ENCODE data around the gene SLC26A9. TPM values are rescaled to one million over a fixed set of nuclear protein-coding genes. Genes with fewer than 3 reads are reported as not detected.
A peak's percentile ranks its signal among the peaks of the same experiment; 100 is the strongest.

Gene SLC26A9, protein sequence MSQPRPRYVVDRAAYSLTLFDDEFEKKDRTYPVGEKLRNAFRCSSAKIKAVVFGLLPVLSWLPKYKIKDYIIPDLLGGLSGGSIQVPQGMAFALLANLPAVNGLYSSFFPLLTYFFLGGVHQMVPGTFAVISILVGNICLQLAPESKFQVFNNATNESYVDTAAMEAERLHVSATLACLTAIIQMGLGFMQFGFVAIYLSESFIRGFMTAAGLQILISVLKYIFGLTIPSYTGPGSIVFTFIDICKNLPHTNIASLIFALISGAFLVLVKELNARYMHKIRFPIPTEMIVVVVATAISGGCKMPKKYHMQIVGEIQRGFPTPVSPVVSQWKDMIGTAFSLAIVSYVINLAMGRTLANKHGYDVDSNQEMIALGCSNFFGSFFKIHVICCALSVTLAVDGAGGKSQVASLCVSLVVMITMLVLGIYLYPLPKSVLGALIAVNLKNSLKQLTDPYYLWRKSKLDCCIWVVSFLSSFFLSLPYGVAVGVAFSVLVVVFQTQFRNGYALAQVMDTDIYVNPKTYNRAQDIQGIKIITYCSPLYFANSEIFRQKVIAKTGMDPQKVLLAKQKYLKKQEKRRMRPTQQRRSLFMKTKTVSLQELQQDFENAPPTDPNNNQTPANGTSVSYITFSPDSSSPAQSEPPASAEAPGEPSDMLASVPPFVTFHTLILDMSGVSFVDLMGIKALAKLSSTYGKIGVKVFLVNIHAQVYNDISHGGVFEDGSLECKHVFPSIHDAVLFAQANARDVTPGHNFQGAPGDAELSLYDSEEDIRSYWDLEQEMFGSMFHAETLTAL
- not detected in 2 replicates for total RNA-seq (2014; rRNA removed; shearing (Covaris generic))
- polyA plus RNA-seq (2015; cell fraction: cytosol; rRNA removed): not detected in 2 replicates
- polyA plus RNA-seq (2015; cell fraction: nucleus; rRNA removed): not detected in 2 replicates

DNA sequence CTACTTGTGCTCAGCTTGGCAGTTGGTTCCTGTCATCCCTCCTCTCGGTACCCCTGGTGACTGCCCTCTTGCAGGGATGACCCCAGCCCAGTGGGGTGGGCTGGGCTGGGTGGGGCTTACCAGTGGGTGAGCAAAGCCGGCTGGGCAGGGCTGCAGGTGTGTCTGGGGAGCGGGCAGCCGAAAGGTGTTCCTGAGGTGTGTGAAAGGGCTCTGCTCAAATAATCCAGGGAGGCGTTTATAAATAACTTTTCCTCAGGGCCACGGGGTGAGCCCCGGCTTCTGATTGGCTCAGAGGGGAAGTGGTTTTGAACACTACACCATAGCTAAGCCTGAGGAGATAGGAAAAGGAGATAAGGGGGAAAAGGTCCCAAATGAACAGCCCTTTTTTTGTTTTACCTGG, at the start of gene SLC26A9:
TSS of gene SLC26A9 (minus strand) at position 212 of the 400 bp plus-strand sequence. CDS start 7,636 bp downstream, outside the sequence.
- DNase-seq (ENCODE audit: low read depth, low spot score): no peak
- in situ Hi-C loops (cut with HindIII; ENCODE audit: low pct_unique_long_range_greater_than_20kb, low sequenced_read_pairs): no loop called here

DNA sequence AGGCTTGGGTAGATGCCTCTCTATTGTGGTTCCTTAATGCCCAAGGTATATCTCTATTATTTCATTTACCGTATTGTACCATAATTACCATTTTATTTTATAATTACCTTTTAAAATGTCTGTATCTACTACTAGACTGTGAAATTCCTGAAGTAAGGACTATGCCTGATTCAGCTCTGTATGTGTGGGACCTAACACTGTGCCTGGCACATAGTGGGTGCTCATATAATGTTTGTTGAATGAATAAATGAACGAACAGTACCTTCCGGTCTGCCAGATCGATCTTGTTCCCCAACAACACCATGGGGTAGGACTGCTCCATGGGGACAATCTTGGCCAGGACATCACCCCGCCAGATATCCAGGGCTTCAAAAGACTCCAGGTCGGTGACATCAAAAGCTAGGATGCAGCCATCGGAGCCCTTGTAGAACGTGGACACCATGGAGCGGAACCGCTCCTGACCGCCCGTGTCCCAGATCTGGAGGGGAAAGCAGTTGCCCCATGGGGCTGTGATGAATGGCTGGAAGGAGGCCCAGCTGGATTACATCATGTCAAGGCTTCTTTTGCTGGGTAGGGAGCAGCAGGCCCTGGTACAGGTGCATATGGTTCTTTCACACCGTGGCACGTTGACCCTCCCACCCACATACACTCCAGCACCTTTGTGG, 49.1 kb upstream of the SLC26A9 start:
- no peak for DNase-seq (ENCODE audit: low read depth, low spot score)
- in situ Hi-C loops (cut with HindIII; ENCODE audit: low pct_unique_long_range_greater_than_20kb, low sequenced_read_pairs): no loop called here

DNA sequence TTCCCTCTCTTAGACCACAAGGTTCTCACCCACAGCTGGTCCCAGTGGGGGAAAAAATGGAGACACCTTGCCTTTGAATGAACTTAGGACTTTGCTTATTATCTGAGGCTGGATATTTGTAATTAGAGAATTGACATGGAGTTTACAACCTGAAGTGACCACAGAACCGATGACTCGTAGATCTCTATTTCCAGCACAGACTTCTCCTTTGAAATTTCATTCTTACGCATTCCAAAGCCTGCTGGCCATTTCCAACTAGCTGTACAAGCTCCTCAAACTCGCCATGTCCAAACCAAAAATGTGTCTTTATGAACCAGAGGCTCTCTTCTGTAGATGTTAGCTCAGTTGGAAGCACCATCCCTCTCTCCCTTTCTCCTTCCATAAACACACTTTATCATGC, 48.0 kb upstream of the SLC26A9 start:
- in situ Hi-C loops (cut with HindIII; ENCODE audit: low pct_unique_long_range_greater_than_20kb, low sequenced_read_pairs): no loop called here
- no peak for DNase-seq (ENCODE audit: low read depth, low spot score)

DNA sequence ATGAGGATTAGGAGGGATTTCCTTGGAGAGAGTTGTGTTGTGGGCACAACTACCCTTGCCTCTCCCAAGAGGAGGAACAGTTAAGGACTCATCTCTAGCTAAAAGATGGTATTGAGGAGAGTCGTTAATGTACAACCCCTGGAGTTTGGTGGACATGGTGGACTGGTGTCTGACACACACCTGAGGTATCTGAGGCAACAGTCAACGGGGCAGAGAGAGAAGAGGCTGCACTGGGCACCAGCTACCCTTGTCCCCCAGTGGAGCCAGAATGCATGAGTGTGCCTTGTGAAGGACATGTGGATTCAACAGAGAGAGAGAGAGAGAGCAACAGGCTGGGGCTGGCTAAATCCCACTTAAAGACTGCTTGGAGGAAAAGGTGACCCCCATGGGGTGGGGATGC, 47.0 kb upstream of the SLC26A9 start:
- in situ Hi-C loops (cut with HindIII; ENCODE audit: low pct_unique_long_range_greater_than_20kb, low sequenced_read_pairs): no loop called here
- no peak for DNase-seq (ENCODE audit: low read depth, low spot score)

DNA sequence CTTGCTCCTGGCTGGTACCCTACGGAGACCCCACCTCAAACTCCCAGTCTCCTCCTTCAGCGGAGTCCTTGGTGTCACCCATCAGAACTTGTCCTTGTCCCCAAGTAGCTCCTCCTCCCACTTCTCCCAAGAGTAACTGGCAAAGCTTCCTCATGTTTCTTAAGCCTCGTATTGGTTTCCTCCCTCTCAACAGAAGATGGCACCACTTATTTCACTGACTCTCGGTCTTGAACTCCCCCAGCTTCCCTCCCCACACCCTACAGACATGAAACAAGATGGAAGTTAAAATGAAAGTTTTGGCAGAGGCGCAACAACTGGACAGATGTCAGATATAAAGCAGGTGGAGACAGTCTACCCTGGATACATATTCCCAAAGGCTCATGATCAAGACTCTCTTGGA, 46.5 kb upstream of the SLC26A9 start:
- no peak for DNase-seq (ENCODE audit: low read depth, low spot score)
- in situ Hi-C loops (cut with HindIII; ENCODE audit: low pct_unique_long_range_greater_than_20kb, low sequenced_read_pairs): no loop called here

DNA sequence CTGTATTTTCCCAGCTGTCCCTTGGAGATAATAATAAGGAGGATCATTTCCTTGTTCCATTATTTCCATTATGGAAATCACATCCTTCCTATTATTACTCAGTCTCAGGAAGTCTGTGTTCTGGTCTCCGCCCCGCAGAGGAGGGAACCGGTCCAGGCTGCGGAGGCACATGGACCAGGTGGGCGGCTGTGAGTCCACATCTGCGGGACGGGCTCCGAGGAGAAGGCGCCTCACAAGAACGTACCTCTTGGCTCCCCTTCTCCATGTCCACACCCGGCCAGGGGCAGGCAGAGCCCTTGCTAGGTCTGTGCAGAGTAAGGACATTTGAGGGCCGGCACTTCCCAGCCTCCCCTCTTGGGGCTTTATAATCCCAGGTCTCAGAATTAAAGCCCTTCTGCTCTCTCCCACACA, 45.3 kb upstream of the SLC26A9 start:
- in situ Hi-C loops (cut with HindIII; ENCODE audit: low pct_unique_long_range_greater_than_20kb, low sequenced_read_pairs): no loop called here

DNA sequence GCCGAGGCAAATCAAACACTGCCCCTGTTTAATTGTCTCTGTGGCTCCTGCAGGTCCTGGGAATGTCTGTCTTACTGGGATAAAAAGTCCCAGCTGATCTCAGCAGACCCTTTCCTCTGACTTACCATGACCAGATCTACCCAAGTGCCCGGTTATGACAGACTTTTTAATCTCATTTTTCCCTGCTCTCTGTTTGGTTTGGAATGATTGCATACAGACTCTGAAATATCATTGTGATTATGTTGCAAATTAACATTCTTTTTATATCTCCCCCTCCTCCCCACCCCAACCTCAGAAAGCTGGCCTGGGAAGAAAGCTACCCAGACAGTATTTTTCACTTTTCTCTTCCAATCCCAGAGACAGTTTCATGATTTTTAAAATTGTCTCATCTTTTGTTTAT, 43.6 kb upstream of the SLC26A9 start:
- in situ Hi-C loops (cut with HindIII; ENCODE audit: low pct_unique_long_range_greater_than_20kb, low sequenced_read_pairs): no loop called here
- no peak for DNase-seq (ENCODE audit: low read depth, low spot score)

More for the DNA sequence above, 45.3 kb upstream of the SLC26A9 start:
- no peak for DNase-seq (ENCODE audit: low read depth, low spot score)

DNA sequence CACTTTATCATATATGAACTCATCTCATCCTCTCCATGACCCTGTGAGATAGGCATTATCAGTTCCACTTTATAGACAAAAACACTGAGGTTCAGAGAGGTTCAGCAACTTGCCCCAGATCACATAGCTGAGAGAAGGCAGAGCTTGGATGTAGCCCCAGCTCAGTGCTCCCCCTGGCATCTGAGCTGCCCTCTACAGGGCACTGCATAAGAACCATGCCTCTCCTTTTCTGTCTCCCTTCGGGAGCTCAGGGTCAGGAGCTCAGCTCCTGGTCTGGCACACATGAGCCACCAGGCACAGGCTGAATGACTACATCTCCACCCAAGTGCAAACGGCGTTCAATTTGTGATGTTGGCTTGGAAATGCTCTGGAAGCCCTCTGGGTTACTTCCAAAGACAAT, 43.0 kb upstream of the SLC26A9 start:
- peak; percentile 49 for DNase-seq (ENCODE audit: low read depth, low spot score)
- in situ Hi-C loops (cut with HindIII; ENCODE audit: low pct_unique_long_range_greater_than_20kb, low sequenced_read_pairs): no loop called here

DNA sequence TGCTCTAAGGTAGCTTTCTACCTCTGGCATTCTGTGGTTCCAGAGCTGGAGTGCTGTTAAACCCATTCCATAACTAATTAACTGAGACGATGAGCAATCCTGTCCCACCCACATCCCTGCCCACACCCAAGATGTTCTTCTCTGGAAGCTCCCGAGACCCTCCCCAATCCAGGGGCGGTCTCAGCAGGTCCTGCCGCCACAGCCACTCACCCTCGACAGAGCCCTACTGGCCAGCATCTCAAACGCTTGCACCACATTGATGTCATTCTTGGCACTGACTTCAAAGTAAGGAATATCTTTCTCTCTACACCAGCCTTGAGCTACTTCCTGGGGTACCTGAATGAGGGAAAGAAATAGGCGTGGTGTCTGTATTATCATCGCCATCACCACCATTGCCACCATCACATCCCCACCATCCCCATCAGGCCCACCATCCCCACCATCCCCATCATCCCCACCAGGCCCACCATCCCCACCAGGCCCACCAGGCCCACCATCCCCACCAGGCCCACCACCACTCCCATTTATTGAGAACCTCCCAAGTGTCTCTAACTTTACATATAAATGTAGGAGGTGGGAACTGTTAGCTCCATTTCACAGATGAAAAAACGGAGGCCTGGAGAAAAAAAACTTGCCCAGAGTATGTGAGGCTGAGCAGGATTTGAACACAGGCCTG, 42.2 kb upstream of the SLC26A9 start:
- in situ Hi-C loops (cut with HindIII; ENCODE audit: low pct_unique_long_range_greater_than_20kb, low sequenced_read_pairs): no loop called here
- no peak for DNase-seq (ENCODE audit: low read depth, low spot score)

DNA sequence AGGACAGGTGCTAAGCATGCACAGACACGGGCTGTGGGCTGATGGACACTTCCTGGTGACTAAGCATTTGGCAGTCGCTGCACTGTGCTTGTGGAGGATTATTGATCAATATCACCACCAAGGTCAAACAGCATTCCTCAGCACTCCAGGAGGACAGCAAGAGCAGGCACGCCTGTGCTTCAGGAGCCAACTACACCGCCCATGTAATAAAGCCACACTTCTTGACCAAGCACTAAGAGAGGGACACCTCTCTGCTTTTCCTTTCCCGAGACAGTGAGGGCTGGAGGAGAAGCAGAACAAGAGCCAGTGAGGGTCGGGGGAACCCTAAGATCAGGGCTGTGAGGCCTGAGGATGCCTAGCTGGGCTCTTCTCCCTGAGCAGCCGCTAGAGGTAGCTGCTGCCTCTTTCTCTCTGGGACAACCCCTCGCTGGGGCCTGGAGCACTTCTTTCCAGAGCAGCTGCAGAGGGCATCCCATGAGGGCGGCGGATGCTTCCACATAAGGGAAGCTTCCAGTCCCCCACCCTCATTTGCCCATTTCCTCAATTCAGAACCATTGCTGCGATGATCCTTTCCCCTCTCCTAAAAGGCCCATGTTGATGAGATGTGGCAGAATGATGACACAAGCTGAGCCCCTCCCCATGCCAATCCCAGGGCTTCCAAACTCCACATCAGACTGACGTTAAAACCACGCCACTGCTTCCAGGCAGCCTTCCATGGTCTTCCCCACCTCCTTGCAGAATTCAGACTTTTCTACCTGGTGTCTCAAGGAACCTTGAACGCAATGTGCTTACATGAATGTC, 40.9 kb upstream of the SLC26A9 start:
- DNase-seq (ENCODE audit: low read depth, low spot score): peak; percentile 78
- in situ Hi-C loops (cut with HindIII; ENCODE audit: low pct_unique_long_range_greater_than_20kb, low sequenced_read_pairs): no loop called here

DNA sequence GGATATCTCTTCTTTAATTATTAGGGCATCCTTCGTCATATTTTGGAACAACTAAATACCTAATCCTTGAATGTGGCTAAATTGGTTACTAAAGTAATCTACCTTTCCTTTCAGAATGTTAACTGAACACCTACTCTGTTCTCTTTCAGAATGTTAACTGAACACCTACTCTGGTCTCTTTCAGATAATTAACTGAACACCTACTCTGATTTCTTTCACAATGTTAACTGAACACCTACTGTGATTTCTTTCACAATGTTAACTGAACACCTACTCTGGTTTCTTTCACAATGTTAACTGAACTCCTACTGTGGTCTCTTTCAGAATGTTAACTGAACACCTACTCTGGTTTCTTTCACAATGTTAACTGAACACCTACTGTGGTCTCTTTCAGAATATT, 38.0 kb upstream of the SLC26A9 start:
- in situ Hi-C loops (cut with HindIII; ENCODE audit: low pct_unique_long_range_greater_than_20kb, low sequenced_read_pairs): no loop called here
- DNase-seq (ENCODE audit: low read depth, low spot score): no peak

DNA sequence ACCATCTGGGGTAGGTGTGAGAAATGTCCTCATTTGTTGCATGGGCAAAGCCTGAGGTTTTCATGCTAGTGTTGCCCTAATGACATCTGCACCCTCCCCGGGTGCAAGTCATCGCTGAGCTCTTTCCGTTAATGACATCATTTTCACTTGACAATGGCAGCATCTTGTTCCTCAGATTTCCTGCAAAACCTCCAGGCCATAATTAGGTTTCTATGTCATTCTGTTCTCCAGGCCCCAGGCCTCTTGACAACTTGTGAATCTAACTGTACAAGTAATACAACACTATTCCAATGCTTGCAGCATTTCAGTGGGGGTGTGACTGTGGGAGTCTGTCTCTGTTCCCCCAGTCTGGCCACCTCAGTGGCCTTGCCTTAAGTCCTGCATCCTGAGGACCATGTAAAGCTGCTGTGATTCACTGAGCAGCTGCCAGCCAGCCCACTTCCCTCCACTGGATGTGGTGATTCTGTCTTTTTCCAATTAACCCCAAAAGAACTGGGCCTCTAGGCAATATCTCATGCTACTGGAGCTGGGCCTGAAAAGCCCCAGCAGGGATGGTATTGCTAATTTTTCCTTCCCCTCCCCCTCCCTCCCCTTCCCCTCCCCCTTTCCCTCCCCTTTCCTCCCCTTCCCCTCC, 37.1 kb upstream of the SLC26A9 start:
- DNase-seq (ENCODE audit: low read depth, low spot score): no peak
- in situ Hi-C loops (cut with HindIII; ENCODE audit: low pct_unique_long_range_greater_than_20kb, low sequenced_read_pairs): no loop called here

DNA sequence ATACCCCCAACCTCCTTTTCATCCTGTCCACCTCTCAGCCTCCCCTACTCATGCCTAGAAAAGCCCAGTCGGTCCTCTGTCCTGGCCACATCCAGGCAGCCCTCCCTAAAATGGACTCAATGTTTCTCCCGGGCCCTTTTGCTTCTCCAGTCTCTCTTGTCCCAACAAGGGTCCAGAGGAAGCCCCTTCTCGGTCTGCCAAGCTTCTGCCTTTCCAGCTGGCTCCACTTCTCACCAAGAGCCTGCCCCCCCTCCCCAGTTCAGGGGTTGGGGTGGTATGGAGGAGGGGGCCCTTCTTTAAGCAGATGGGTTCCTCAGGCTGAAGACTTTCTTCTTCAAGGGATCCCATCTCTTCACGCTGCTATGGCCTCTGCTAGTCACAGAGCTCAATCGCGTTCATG, 36.0 kb upstream of the SLC26A9 start:
- DNase-seq (ENCODE audit: low read depth, low spot score): no peak
- in situ Hi-C loops (cut with HindIII; ENCODE audit: low pct_unique_long_range_greater_than_20kb, low sequenced_read_pairs): no loop called here

DNA sequence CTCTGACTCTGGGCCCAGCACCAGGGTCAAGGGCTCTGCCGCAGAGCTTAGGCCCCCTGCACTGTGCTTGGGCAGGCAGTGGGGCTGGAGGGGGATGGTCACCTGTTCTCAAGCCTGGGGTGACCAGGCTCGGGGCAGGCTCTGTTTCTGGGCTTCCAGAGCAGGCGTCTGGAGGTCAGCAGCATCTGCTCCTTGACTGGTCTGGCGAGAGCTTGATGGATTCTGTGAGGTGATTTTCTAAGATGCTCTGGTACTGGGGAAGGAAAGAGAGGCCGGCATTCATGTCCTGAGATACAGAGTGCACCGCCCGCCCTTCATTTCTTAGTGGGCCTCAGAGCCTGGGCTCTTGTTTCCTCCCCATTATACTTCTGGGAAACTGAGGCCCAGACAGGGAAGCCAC, 35.4 kb upstream of the SLC26A9 start:
- no peak for DNase-seq (ENCODE audit: low read depth, low spot score)
- in situ Hi-C loops (cut with HindIII; ENCODE audit: low pct_unique_long_range_greater_than_20kb, low sequenced_read_pairs): no loop called here

DNA sequence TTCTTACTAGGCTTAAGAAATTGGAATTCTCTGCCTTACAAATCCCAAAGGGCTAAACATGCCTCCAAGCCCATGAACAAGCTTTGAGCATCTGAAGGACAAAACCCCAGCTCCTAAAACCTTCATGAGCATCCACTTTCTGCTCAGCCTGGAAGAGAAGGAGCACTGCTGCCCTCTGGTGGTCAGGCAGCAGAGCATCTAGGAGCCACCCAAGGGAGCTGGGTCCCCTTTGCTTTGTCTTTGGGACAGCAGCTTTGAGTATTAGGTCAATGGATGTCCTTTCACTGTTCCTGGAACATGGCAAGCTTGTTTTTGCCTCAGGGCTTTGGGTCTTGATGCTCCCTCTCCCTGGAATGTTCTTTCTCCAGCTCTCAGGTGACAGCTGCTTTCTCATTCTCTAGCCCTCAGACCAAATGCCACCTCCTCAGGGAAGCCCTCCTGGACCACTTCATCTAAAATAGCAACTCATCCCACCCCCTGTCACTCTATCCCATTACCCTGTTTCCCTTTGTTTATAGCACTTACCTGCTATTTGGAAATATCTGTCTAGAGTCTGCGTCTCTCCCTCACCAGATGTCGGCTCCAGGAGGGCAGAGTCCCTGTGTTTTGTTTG, 34.3 kb upstream of the SLC26A9 start:
- in situ Hi-C loops (cut with HindIII; ENCODE audit: low pct_unique_long_range_greater_than_20kb, low sequenced_read_pairs): no loop called here
- peak; percentile 81 for DNase-seq (ENCODE audit: low read depth, low spot score)

DNA sequence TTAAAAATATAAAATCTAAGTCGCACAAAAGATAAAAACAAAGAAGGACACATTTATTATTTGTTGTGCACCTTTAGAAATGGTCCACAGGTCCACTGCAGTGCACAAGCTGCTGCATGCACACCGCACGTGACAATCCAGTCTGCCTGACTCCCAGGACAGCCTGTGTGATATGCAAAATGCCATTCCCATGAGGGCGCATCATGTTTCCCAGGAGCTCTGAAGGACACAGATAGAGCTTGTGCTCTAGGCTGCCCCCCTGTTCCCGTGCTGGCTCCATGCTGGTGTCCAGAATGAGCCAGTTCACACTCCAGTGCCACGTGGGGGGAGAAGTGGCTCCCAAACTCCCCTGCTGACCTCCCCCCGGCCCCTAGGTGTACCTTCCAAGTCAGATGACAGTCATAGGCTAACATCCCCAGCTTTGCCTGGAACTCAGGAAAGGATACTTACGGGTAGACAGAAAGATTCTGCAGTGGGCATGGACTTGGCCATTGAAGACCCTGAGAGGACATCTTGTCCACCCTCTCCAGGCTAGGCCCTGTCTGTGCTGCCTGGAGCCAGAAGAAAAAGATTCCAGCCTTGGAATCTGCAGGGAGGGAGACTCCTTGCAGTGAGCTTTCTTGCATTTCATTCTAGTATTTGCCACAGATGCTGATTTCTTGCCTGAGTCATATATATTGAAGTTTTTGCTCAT, 33.6 kb upstream of the SLC26A9 start:
- in situ Hi-C loops (cut with HindIII; ENCODE audit: low pct_unique_long_range_greater_than_20kb, low sequenced_read_pairs): no loop called here

More for the DNA sequence above, 33.6 kb upstream of the SLC26A9 start:
- peak; percentile 57 for DNase-seq (ENCODE audit: low read depth, low spot score)

Data from SK-MEL-5 (cell line).